ENCODE data around the gene TMEM221. TPM values are rescaled to one million over a fixed set of nuclear protein-coding genes. Genes with fewer than 3 reads are reported as not detected.

TMEM221 gene
- total RNA-seq, result not detected

- POLR2A ChIA-PET, result interaction anchor here (0.9 to 1.1 kb wide), 2 partner anchors 56 to 156 kb away, joined by 3 read pairs; no protein-coding TSS in a partner anchor
- Mint-ChIP-seq H3K27ac (no peak within 1 kb of the TSS), H3K36me3 (ENCODE audit: low read depth) (no peaks in the 10 kb centered on the region), H3K9me3 (peaks cover 3% of the 10 kb centered on the region), H3K4me1 (ENCODE audit: low read depth) (peaks cover 16% of the 10 kb centered on the region), H3K4me3 (peak within 1 kb of the TSS; percentile 25), H3K27me3 (peaks cover 17% of the 10 kb centered on the region)
- intact Hi-C loops (cut with micrococcal nuclease), result no loop called here
- TF ChIP-seq CTCF (IDR thresholded peaks at IDR 0.05), result peak; percentile 74
- DNase-seq (peak; percentile 83), ATAC-seq (peak; percentile 68)
- CTCF ChIA-PET, result interaction anchor here (0.7 to 1.9 kb wide), 10 partner anchors 7 to 56 kb away, joined by 3 to 6 read pairs (median 4); partner anchors contain the start of gene SLC27A1
Observed at GRCh38 chr19:17448131-17448967, at the start of gene TMEM221. TSS of gene TMEM221 (minus strand) at chr19:17448668. CDS start at chr19:17448462, 206 bp downstream.

GRCh38 chr19:17497149-17497798 lies 48.8 kb upstream of the TMEM221 start:
- POLR2A ChIA-PET, result no interaction called here
- Mint-ChIP-seq H3K4me1 (ENCODE audit: low read depth) (peaks cover 21% of the 10 kb centered on the region), H3K27me3 (no peaks in the 10 kb centered on the region), H3K36me3 (ENCODE audit: low read depth) (no peaks in the 10 kb centered on the region), H3K4me3 (no peak overlapping the region), H3K27ac (no peak overlapping the region), H3K9me3 (no peaks in the 10 kb centered on the region)
- DNase-seq (no peak), ATAC-seq (no peak)
- intact Hi-C loops (cut with micrococcal nuclease), result no loop called here
- no peak for TF ChIP-seq CTCF (IDR thresholded peaks at IDR 0.05)
- CTCF ChIA-PET, result interaction anchor here (0.6 to 4.9 kb wide), 25 partner anchors 9 to 278 kb away, joined by 3 to 32 read pairs (median 8); partner anchors contain the start of genes CCDC194, MVB12A and PGLS

GRCh38 chr19:17496337-17496997 lies 48.0 kb upstream of the TMEM221 start:
- Mint-ChIP-seq H3K27ac (no peak overlapping the region), H3K36me3 (ENCODE audit: low read depth) (no peaks in the 10 kb centered on the region), H3K9me3 (no peaks in the 10 kb centered on the region), H3K4me1 (ENCODE audit: low read depth) (peaks cover 21% of the 10 kb centered on the region), H3K4me3 (no peak overlapping the region), H3K27me3 (no peaks in the 10 kb centered on the region)
- DNase-seq (peak; percentile 92), ATAC-seq (peak; percentile 100)
- POLR2A ChIA-PET, result interaction anchor here (0.8 to 0.9 kb wide), 3 partner anchors 8 to 60 kb away, joined by 3 to 4 read pairs (median 3); partner anchors contain the start of genes COLGALT1 and PGLS
- CTCF ChIA-PET, result interaction anchor here (0.6 to 4.9 kb wide), 55 partner anchors 8 to 363 kb away, joined by 3 to 32 read pairs (median 5); partner anchors contain the start of genes CCDC194, MVB12A, PGLS and RPL18A
- peak; percentile 99 for TF ChIP-seq CTCF (IDR thresholded peaks at IDR 0.05)
- intact Hi-C loops (cut with micrococcal nuclease), result no loop called here

- Mint-ChIP-seq H3K4me3 (no peak overlapping the region), H3K36me3 (ENCODE audit: low read depth) (no peaks in the 10 kb centered on the region), H3K27ac (no peak overlapping the region), H3K27me3 (no peaks in the 10 kb centered on the region), H3K9me3 (no peaks in the 10 kb centered on the region), H3K4me1 (ENCODE audit: low read depth) (peaks cover 23% of the 10 kb centered on the region)
- ChIA-PET POLR2A (interaction anchor here (0.8 to 0.9 kb wide), 3 partner anchors 9 to 60 kb away, joined by 3 to 4 read pairs (median 3); partner anchors contain the start of genes COLGALT1 and PGLS), CTCF (interaction anchor here (0.6 to 4.9 kb wide), 48 partner anchors 8 to 364 kb away, joined by 3 to 32 read pairs (median 5); partner anchors contain the start of genes CCDC194, MVB12A, PGLS and RPL18A)
- TF ChIP-seq CTCF (IDR thresholded peaks at IDR 0.05), result no peak
- intact Hi-C loops (cut with micrococcal nuclease), result no loop called here
- ATAC-seq (no peak), DNase-seq (no peak)
Observed at GRCh38 chr19:17495639-17496296, 47.3 kb upstream of the TMEM221 start.
